HK-2 (cell line): ENCODE results near the gene CFAP46.
"Not testable (repeated sequence)": the region's sequence is repeated elsewhere in the genome, so short reads cannot be mapped to it uniquely, and the experiment has no call there.

Source experiments
- DNase-seq: peaks from one replicate; pipeline ENCODE4 v3.0.0-alpha.2; 2018; ENCODE audit not compliant: unreplicated experiment

Gene CFAP46

DNA sequence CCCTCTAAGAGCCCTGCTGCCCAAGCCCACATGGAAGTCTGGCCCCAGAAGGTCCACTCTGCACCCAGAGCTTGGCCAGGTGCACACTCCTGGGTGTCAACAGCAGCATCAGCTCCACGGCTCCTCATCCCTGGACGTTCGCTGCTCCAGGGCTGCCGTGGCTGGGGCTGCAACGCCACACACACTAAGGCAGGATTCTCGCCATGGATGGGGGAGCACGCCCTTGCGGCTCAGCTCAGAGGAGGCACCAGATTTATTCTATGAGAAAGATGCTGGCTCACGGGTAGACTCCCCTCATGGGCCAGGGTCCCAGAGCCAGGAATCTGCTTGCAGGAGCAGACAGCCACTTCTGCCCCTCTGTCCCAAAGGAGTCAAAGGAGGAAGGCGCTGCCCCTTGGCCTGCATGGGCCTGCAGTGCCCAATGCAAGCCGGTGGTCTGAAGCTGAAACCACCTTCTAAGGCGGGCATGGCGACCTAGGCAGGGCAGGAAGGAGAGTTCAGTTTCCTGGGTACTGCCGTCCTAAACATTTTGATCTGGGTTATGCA, 42.1 kb downstream of the CFAP46 start:
- no peak for DNase-seq

GRCh38 chr10:132899751-132900065, 42.7 kb downstream of the CFAP46 start:
- no peak for DNase-seq

DNA sequence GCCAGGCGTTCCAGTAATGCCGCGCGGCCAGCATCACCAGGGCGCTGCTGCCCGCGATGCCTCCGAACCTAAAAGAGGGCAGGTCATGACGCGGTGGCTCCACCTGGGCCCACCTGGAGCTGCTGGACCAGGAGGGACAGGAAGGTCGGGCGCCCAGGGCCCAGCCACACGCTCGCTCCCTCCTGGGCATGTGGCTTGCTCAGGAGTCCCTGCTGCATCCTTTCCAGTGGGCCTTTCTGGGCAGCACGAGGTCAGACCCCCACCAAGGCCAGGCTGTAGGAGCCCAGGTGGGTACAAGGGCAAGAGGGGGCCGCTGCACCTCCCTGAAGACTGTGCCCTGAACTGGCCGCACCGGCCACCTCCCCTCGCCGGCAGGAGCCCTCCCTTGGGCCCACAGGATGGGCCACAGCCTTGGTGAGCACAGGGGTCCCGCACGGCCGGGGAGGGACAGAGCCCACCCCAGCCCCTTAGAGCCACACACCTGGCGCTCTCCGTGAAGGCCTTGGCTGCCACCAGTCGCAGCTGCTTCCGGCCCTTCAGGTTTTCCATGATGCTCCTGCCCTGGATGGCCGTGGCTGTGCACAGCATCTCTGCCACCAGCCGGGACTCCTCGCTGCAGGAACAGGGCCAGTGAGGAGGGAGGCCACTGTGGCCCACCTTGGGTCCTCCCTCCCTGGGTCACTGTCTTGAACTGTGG, 43.2 kb downstream of the CFAP46 start:
- DNase-seq = no peak

DNA sequence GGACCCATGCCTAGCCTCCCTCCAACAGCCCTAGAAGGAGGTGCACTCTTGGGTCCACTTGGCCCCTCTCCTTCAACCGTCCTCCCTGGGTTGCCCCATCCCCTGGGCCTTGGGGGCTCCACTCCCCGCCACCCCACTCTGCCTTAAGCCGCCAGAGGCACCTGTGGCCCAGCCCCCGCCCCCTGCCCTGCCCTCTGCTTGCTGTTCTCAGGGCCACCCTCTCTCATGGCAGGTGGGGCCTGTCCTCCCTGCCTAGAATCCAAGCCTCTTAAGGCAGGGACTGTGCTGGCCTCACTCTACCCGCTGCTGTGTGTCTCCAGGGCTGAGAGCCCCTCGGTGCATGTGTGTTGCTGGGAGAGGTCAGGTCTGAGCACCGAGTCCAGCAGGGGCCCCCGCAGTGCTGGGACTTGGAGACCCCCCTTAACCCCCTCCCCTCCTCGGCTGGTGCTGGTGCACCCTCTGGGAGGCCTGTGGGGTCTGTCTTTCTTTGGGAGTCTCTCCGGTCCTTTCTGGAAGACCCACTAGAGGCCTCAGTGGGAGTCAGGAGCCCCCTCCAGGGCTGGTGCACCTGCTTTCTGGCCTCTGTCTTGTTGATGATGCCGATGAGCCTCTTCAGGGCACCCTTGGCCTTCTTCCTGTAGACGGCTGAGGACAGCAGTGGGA, 43.8 kb downstream of the CFAP46 start:
- DNase-seq = no peak

- no peak for DNase-seq
These were observed 44.6 kb downstream of the CFAP46 start for GRCh38 chr10:132897516-132898381.

DNA sequence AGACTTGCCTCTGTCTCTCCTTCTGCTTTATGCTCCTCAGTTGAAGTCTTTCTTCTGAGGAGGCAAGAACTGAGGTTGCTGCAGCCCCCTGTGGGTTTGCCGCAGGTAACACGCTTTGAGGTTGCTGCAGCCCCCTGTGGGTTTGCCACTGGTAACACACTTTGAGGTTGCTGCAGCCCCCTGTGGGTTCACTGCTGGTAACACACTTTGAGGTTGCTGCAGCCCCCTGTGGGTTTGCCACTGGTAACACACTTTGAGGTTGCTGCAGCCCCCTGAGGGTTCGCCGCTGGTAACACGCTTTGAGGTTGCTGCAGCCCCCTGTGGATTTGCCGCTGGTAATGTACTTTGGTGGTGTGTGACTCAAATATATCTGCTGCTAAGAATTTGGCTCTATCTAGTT, 48.6 kb downstream of the CFAP46 start:
- not testable (repeated sequence) for DNase-seq

DNA sequence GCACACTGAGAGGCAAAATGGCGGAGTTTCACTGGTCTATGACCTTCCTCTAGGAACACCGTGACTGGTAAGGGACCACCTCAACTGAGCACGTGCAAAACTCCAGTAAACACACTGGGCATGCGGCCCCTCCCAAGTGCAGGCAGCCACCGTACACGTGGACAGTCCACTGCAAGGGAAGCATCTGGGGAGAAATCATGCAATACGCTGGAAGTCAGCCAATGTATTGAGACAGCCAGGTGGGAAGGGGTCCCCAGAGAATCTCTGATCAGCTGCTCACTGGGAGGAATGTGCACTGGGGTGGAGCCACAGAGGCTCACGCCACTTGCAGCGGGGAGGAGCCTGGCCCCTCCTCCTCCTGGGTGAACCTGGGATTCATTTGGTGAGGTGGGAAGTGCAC, 49.3 kb downstream of the CFAP46 start:
- no peak for DNase-seq

GRCh38 chr10:132892004-132892403, 50.4 kb downstream of the CFAP46 start:
- no peak for DNase-seq

DNA sequence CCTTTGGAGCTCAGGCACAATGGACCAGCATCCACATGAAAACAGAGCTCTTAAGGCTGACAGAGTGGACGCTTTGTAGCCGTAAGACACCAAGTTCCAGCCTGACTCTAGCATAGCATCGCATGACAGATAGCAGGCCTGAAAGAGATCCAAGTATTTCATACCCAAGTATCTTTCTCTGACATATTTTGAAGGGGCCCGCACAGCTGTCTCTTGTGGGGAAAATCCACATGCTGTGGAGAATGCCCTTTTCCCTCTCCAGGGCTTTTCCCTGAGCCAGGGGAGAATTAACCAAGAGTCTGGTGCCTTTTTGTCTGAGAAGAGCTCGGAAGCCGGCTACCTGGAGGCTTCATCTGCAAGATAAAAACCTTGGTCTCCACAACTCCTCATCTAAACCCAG, 51.0 kb downstream of the CFAP46 start:
- DNase-seq = no peak

DNA sequence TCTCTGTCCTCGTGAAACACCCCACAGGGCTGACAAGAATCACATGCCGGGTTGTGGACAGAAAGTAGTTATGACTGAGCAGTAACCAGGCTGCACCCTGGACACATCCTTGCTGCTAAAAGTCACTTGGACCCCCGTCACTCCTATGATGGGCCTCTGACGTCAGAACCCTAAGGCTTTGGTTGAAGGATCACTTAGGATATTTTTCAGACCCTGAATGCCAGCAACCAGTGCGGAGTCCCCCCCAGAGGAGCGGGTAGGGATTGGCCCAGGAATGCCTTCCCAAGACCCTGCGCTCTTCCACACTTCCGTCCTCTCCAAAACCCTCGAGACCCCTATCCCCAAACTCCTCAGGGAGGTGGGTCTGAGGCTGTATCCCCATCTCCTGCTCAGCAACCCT, 52.1 kb downstream of the CFAP46 start:
- DNase-seq = no peak

DNA sequence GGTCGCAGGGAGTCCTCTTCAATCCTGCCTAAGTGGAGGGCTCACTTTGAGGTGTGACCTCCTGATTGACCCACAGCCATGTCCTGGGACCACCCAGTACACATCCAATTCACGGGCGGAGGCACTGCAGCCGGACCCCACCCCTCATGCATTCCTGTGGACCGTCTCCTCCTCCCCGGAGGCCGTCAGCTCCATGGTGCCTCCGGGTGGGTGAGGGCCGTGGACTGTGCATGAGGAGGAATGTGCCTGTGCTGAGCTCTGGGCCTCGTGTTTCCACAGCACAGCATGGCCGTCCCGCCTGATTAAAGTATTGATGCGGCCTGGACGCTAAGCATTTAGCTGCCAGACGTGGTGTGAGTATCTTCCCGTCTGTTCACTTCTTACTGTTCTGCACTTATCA, 52.8 kb downstream of the CFAP46 start:
- DNase-seq = no peak

DNA sequence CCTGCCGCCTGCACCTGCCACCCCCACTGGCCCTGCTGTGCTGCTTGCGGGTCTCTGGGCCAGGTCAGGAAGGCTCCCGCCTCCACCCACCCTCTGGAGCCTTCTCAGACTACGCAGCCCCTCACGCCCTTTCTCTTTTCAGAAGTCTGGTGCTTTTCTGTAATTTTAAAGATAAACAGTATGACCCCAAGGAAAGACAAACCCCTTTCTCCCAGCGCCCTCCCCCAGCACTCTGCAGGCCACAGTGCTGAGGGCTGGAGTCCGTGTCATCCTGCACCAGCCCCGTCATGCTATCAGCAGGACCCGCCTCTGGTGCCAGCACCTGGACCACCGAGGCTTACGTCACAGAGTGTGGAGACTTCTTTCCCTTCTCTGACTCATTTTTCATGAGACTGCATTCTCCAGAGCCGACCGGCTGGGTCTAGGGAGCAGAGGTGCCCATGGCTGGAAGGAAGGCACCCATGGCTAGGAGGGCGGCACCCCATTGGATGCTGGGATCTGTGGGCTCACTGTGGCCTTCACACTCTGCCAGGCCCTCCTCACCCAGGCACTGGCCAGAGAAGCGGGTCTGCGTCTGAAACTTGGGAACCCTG, 53.4 kb downstream of the CFAP46 start:
- no peak for DNase-seq

- not testable (repeated sequence) for DNase-seq
These were observed 53.9 kb downstream of the CFAP46 start for GRCh38 chr10:132888446-132888845.

- DNase-seq = no peak
These were observed 55.9 kb downstream of the CFAP46 start for GRCh38 chr10:132886211-132887099.

GRCh38 chr10:132885451-132886210, 56.7 kb downstream of the CFAP46 start:
- DNase-seq = no peak

DNA sequence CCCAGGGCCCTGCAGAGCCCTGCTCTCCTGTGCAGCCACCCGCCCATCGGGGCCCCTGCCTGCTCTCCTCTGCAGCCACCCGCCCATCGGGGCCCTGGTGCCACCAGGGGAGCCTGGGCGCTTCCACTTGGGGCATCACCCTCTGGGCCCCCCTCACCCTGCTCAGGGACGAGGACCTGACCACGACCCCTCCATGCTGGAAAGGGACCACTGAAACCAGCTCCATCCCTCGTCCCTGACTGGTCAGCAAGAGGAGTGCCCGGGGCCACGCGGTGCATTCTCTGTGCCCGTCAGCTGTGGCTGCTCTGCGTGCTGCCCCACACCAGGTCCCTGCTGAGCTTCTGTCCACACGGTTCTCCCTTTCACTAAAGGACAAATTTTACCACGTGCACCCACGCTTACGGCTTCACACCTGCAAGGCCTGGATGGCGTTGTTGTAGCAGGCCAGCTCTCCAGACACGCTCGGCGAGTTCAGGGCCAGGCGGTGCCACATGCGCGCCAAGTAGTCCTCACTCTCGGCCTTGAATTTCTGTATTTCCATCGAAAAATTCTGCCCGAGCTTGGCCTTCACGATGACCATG, 57.6 kb downstream of the CFAP46 start:
- no peak for DNase-seq

GRCh38 chr10:132884041-132884440, 58.3 kb downstream of the CFAP46 start:
- DNase-seq = no peak

GRCh38 chr10:132883391-132883881, 58.9 kb downstream of the CFAP46 start:
- DNase-seq = no peak

DNA sequence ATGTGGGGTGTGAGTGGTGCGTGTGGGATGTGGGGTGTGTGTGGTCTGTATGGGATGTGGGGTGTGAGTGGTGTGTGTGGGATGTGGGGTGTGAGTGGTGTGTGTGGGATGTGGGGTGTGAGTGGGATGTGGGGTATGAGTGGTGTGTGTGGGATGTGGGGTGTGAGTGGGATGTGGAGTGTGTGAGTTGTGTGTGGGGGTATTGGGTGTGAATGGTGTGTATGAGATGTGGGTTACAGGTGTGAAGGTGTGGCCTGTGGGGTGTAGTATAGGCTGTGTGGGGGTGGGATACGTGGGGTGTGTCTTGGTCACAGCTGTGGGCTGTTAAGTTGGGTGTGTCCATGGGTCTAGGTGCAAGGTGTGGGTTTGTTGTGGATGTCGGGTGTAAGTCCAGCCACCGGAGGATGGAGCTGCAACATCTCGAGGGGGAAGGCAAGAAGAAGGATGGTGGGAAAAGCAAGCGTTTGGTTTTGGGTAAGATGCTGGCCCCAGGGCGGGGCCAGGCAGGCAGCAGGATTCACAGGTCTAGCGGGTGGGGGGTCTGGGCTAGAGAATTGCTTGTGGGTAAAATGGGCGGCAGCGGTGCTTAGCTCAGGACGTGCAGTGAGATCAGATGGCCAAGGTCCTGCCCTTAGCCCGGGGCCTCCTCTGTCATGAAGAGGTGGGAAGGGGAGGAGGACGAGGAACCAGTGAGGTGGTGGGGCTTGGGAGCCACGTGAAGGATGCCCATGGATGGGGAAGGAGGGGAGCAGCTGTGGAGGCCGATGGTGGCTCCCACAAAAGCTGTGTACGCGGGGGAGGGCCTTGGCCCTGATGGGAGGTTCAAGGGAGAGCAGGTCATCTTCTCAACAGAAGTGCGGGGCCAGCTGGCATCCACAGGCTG, 60.1 kb downstream of the CFAP46 start:
- no peak for DNase-seq
